ENCODE measurements around the gene SRGAP3. TPM values are rescaled to one million over a fixed set of nuclear protein-coding genes. Genes with fewer than 3 reads are reported as not detected.

Gene SRGAP3
- total and polyA plus RNA-seq, 8 donors = 0.31 to 31.7 (median 5.8) TPM

GRCh38 chr3:9117220-9117619 lies 132.2 kb downstream of the SRGAP3 start:
- no peaks in the 10 kb centered on the region for H3K9me3 ChIP-seq
- intact Hi-C loops (cut with DNase I; ENCODE audit: low total_unique reads) = no loop called here
- no peaks in the 10 kb centered on the region for H3K27me3 ChIP-seq
- 80 to 93% (median 84%) methylated on average over 1 of the region's 1 CpG for WGBS, 5 donors
- H3K4me3 ChIP-seq = no peak overlapping the region
- peaks cover 0 to 4% (median 0%) of the 10 kb centered on the region in 4 donors for H3K36me3 ChIP-seq
- TF ChIP-seq EP300 (IDR thresholded peaks at IDR 0.05) (no peak), CTCF (IDR thresholded peaks at IDR 0.05) (no peak), POLR2A (IDR thresholded peaks at IDR 0.05) (no peak), POLR2AphosphoS5 (IDR thresholded peaks at IDR 0.05) (no peak)
- H3K4me1 ChIP-seq = peaks cover 0 to 2% (median under 1%) of the 10 kb centered on the region in 4 donors
- DNase-seq = no peak
- no peak overlapping the region for H3K27ac ChIP-seq

- 81 to 91% (median 86%) methylated on average over 3 of the region's 3 CpGs for WGBS, 5 donors
- Histone ChIP-seq H3K27ac (no peak overlapping the region), H3K9me3 (no peaks in the 10 kb centered on the region), H3K27me3 (no peaks in the 10 kb centered on the region), H3K4me3 (no peak overlapping the region), H3K4me1 (peaks cover 0 to 11% (median 6%) of the 10 kb centered on the region in 4 donors), H3K36me3 (peaks cover 0 to 4% (median 0%) of the 10 kb centered on the region in 4 donors)
- no peak for DNase-seq
- intact Hi-C loops (cut with DNase I; ENCODE audit: low total_unique reads) = no loop called here
- no peak for TF ChIP-seq POLR2AphosphoS5 (IDR thresholded peaks at IDR 0.05)
- no peak for TF ChIP-seq POLR2A (IDR thresholded peaks at IDR 0.05)
Observed at GRCh38 chr3:9116336-9116735, 133.1 kb downstream of the SRGAP3 start.

GRCh38 chr3:9115336-9115735 lies 134.1 kb downstream of the SRGAP3 start:
- no peak for DNase-seq
- Histone ChIP-seq H3K36me3 (peaks cover 0 to 4% (median 0%) of the 10 kb centered on the region in 4 donors), H3K4me3 (no peak overlapping the region), H3K9me3 (no peaks in the 10 kb centered on the region), H3K4me1 (peaks cover 0 to 12% (median 8%) of the 10 kb centered on the region in 4 donors), H3K27me3 (no peaks in the 10 kb centered on the region), H3K27ac (no peak overlapping the region)
- intact Hi-C loops (cut with DNase I; ENCODE audit: low total_unique reads) = no loop called here
- TF ChIP-seq POLR2A (IDR thresholded peaks at IDR 0.05) (no peak), EP300 (IDR thresholded peaks at IDR 0.05) (no peak), CTCF (IDR thresholded peaks at IDR 0.05) (no peak), POLR2AphosphoS5 (IDR thresholded peaks at IDR 0.05) (no peak)
- whole genome bisulfite sequencing, 5 donors = 64 to 85% (median 73%) methylated on average over 2 of the region's 2 CpGs

- H3K27ac ChIP-seq = no peak overlapping the region
- TF ChIP-seq POLR2AphosphoS5 (IDR thresholded peaks at IDR 0.05) (no peak), CTCF (IDR thresholded peaks at IDR 0.05) (no peak), POLR2A (IDR thresholded peaks at IDR 0.05) (no peak), EP300 (IDR thresholded peaks at IDR 0.05) (no peak)
- 93 to 100% (median 94%) methylated on average over 1 to 4 of the region's 4 CpGs for WGBS, 5 donors
Observed at GRCh38 chr3:9113040-9113439, 136.4 kb downstream of the SRGAP3 start.

GRCh38 chr3:9111866-9112265 lies 137.6 kb downstream of the SRGAP3 start:
- TF ChIP-seq POLR2AphosphoS5 (IDR thresholded peaks at IDR 0.05) (no peak), CTCF (IDR thresholded peaks at IDR 0.05) (no peak), POLR2A (IDR thresholded peaks at IDR 0.05) (no peak), EP300 (IDR thresholded peaks at IDR 0.05) (no peak)
- Histone ChIP-seq H3K27me3 (no peaks in the 10 kb centered on the region), H3K36me3 (no peaks in the 10 kb centered on the region), H3K4me1 (peaks cover 0 to 12% (median 8%) of the 10 kb centered on the region in 4 donors), H3K27ac (peak overlapping the region in 1 of 5 donors; percentile 54), H3K4me3 (no peak overlapping the region), H3K9me3 (no peaks in the 10 kb centered on the region)
- intact Hi-C loops (cut with DNase I; ENCODE audit: low total_unique reads) = no loop called here
- DNase-seq = peak in 1 of 2 donors; percentile 75
- 67 to 77% (median 71%) methylated on average over 5 of the region's 5 CpGs for WGBS, 5 donors

More at GRCh38 chr3:9113040-9113439, 136.4 kb downstream of the SRGAP3 start:
- Histone ChIP-seq H3K36me3 (no peaks in the 10 kb centered on the region), H3K4me1 (peaks cover 0 to 12% (median 8%) of the 10 kb centered on the region in 4 donors), H3K4me3 (no peak overlapping the region), H3K9me3 (no peaks in the 10 kb centered on the region), H3K27me3 (no peaks in the 10 kb centered on the region)
- no peak for DNase-seq
- intact Hi-C loops (cut with DNase I; ENCODE audit: low total_unique reads) = no loop called here
